CD4-positive, alpha-beta T cell treated with Interleukin-6 at 100 ng/mL for 8 hours (primary cell): ENCODE data around the gene DTX1.
A peak's percentile ranks its signal among the peaks of the same experiment; 100 is the strongest.

Source experiments
- DNase-seq: peaks from one replicate; pipeline ENCODE4 v3.0.0-alpha.2; 2020; ENCODE audit warnings: mixed read lengths, low spot score

Gene DTX1

DNA sequence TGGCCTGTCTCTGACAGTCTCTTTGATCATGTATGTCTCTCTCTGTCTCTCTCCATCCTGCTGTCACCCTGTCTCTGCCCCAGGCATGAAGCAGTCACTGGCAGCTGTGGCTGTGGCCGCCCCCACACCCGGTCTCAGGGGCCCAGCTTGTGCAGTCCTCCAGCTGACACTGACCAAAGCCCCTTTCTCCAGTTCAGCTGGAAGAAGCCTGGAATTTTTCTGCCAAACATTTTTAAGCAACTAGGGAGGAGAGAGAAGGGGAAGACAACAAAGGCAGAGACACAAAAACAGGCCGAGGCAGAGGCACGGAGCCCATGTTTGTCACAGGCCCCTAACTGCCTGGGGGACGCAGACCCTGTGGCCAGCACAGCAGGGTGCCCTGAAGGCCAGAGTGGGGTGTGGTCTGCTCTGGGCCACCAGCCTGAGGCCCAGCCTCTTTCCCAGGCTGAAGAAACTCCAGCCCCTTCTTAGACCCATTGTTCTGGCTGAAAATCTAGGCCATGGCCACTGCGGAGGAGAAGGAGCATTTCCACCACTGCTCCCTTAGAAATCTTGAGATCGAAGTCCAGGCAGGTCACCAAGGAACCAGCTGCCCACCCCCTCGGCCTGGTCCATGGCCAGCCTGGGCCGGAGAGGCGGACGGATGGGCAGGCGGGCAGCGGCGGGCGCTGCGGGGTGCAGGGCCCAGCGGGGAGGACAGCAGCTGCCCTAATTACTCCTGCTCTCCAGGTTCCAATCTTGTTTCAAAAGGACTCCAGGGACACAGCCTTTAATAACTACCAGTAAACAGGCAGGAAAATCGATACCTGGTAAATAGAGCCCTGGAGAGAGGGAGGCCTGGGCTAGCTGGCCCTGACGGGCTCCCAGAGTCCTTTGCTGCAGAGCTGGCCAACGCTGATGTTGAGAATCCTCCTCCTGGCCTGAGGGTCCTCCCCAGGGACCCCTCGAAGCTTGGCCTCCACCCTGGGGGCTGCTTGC lies 14.9 kb downstream of the DTX1 start:
- no peak for DNase-seq

DNA sequence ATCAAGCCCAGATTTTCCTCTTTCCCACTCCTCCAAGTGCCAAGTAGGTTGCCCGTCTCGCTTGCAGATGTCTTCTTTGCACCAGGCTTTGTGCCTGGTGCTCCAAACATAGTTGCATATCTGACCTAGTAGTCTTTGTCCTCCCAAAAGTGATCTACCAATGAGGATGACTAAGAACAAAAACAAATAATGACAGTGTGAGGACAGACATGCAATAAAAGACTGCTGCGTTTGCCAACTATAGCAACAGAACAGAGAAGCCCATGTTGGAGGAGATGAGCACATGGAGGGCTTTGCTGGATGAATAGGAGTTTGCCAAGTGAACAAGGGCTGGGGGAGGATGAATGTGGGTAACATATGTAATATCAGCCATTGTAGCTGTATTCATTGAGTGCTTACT lies 15.6 kb downstream of the DTX1 start:
- DNase-seq: no peak

DNA sequence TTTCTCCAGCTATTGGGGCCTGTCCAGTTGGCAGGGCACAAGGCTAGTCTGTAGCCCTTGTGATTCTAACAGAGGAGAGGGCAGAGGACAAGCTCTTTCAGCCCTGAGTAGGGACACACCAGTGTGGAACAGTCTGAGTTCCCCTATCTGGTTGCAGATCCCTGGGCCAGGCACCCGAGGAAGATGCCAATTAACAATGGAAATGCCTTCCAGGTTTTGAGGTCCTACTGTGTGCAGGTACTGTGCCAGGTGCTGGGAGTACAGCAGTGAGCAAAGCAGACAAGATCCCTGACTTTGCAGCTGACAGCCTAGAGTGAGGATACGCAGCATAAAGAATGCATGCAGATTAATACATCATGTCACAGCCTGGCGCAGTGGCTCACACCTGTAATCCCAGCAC lies 17.1 kb downstream of the DTX1 start:
- DNase-seq: no peak

DNA sequence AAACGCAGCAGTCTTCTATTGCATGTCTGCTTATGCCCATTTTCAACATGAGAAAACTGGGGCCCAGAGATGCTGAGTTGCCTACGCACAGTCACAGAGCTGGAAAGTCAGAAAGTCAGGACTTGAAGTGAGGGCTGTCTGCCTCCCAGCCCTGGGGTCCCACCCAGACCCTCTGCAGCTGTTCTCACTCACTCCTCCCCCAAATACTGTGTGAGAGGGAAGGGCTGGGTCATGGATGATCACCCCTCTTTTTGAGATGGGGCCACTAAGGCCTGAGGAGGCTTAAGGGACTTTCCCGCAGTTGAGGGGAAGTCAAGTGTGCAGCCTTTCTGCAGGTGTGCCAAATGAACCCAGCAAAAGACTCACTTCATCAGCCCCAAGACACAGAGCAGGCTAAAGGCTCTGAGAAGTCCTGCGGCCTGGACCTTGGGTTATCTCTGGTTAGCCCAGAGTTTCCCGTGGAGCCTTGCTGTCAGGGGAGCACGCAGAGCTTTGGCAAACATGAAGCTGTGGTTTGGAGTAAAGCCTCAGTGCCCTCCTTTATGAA lies 18.7 kb downstream of the DTX1 start:
- no peak for DNase-seq

DNA sequence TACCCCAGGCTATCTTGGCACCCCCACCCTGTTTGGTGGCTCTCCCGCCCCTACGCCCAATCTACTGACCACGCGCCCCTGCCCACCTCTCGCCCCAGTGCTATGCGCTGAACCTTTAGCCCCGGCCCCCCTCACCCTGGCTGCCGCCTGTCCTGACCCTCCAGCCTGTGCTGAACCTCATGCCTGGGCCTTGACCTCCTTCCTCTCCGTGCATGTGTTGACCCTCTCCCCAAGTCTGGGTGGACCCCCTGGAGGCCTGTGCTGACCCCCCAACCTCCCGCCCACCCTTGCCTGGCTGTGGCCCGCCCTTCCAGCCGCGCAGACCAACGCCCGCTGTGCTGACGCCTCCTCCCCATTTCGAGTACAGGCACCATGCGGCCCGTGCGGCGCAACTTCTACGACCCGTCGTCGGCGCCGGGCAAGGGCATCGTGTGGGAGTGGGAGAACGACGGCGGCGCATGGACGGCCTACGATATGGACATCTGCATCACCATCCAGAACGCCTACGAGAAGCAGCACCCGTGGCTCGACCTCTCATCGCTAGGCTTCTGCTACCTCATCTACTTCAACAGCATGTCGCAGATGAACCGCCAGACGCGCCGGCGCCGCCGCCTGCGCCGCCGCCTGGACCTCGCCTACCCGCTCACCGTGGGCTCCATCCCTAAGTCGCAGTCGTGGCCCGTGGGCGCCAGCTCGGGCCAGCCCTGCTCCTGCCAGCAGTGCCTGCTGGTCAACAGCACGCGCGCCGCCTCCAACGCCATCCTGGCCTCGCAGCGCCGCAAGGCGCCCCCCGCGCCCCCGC lies 20.7 kb downstream of the DTX1 start:
- DNase-seq: no peak

DNA sequence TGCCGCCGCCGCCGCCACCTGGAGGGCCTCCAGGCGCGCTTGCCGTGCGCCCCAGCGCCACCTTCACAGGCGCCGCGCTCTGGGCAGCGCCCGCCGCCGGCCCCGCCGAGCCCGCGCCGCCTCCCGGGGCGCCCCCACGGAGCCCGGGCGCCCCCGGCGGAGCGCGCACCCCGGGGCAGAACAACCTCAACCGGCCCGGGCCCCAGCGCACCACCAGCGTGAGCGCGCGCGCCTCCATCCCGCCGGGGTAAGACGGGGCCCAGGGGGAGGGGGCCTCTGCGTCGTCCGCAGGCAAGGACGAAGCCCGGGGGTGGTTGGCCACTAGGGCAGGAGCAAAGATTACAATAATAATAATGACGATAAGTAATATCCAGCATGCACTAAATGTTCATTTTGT lies 21.3 kb downstream of the DTX1 start:
- no peak for DNase-seq

DNA sequence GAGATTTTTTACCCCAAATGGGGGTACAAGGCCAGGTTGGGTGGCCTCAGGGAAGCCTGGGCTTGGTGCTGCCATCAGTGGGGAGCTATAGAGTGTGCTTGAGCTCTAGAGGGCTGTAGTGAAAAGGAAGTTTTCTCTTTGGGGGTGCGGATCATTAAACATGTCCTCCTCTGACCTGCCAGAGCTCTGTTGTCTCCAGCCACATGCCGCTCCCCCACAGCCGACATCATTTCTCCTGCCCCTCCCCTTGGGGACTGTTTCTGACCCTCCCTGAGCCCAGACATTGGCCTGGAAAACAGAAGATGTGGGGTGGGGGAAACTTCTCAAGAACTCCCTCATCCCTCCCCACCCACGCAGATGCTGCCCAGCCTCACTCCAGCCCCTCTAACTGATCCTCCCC lies 25.3 kb downstream of the DTX1 start:
- DNase-seq: no peak

DNA sequence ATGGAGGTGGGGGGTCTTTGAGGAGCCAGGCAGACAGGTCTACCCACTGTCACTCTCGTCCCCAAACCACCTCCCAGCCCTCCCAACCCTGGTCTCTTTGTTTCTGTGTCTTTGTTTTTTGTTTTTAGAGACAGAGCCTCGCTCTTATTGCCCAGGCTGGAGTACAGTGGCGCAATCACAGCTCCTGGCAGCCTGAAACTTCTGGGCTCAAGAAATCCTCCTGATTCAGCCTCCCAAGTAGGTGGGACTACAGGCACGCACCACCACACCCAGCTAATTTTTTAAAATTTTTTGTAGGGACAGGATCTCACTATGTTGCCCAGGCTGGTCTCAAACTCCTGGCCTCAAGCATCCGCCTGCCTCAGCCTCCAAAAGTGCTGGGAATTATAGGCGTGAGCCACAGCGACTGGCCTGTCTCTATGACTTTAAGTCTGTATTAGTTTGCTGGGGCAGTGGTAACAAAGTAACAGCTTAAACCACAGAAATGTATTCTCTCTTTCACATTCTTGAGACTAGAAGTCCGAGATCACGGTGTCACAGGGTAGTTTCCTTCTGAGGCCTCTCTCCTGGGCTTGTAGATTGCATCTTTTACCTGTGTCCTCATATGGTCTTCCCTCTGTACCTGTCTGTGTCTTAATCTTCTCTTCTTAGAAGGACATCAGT lies 26.1 kb downstream of the DTX1 start:
- DNase-seq: no peak

DNA sequence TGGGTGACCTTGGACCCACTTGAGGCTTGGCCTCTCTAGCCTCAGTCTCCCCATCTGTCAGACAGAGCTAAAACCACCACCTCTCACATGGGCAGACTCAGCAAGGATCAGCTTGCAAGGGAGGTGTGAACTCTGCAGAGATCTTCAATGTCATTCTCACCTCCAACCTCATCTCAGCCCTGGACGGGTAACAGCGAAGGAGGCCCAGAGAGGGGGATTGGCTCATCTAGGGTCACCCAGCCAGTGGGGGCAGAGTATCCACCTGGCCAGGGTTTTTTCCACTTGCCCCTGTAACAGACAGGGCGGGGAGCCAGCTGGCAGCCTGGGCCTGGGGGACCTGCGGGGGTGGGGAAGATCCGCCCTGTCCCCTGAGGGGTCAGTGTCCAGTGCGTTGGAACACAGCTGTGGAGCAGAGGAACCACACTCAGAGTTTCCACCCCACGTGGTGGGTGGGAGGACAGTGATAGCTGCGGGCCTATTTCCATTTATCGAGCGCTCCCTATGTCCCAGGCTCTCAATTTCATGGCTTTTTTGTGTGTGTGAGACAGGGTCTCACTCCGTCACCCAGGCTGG lies 27.4 kb downstream of the DTX1 start:
- DNase-seq: no peak

DNA sequence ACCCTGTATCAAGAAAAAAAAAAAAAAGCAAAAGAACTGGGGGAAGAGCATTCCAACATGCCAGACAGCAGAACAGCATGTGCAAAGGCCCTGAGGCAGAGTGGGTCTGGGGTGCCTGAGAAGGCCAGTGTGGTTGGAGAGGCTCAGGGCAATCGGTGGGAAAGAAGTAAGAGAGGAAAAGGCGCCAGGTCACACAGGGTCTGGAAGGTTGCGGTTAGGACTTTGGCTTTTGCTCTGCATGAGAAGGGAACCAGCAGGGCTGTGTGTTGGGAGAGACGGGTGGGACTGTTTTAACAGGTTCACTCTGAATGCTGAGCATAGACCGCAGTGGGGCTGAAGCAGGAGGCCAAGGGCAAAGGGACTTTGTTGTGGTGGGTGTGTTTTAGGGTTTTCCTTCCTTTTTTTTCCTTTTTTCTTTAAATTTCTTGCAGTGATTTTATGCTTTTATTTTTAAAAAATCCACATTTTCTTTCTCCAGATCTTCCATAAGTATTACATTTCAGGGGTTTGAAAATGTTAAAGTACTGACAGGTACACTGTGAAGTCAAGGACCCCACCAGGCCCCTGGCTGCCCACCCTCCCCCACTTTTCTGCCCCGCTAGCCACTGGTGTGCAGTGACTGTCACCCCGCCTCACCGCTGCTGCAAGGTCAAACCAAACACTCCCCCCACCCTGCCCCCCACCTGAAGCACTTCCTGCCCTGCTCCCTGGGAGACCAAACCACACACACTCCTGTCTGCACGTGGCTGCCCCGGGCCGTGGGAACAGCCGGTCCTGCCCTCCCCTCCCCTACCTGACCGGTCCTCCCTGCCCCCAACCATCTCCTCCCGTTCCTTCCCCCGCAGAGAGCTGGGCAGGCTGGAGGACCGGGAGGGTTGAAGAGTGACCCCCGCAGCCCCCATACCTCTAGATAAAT lies 30.0 kb downstream of the DTX1 start:
- DNase-seq: peak; percentile 46

DNA sequence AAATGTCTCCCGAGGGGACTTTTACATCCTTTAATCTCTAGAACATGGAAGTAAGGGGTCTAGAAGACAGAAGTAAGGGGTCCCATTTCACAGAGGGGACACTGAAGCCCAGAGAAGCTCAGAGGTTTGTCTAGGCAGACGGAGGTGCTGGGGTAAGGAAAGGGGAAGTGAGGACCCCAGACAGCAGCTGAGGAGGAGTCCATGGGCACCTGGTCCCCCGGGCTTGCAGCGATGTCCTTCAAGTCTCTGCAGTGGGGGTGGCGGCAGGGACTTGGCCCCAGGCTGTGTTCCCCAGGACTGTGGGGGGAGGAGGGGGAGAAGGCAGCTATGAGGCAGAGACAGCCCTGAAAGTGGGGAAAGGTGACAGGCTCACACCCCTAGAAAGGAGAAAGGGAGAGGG lies 30.7 kb downstream of the DTX1 start:
- DNase-seq: no peak

DNA sequence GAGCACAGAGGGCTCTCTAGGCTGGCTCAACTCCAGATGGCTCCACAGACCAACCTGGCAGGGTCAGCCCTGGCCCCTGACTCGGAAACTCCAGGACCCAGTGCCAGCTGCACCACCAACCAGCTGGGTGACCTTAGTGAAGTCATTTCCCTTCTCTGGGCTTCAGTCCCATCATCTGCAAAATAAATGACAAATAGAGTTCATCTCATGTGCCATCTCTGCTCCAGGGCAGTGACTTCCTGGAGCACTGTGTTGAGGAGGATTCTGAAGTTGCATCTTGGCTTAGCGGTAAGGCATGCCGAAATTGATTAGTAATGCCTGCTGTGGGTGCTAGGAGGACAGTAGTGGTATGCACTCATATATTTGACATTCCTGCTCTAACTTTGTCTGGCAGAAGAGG lies 31.5 kb downstream of the DTX1 start:
- no peak for DNase-seq

DNA sequence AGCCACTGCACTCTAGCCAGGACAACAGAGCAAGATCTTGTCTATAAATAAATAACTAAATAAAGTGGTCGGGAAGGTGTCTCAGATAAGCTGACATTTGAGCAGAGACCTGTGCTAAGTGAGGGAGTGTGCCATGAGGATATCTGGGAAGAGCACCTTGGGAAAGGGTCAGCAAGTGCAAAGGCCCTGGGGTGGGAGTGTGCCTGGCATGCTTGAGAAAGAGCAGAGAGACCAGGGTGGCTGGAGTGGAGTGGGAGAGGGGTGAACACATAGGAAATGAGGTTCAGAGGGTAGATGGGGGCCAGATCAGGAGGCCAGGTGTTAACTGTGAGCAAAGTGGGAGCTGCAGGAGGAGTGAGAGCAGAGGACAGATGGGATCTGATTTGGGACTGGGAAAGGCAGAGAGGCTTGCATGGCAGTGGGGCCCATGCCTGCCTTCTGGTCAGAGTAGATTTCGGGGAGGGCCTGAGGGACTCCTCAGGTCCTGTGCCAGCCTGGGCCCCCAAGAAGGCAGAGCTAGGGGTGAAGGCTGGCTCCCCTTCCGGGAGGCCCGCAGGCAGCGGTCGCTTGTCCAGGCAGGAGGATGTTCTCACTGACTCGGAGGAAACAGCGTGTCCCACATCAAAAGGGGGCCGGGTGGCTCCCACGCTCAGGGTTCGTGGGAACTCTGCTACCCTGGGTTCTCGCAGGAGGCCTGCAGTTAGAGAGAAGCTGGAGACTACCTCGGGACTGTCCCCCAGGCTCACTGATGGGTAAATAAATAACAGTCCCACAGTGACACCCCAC lies 32.6 kb downstream of the DTX1 start:
- DNase-seq: peak; percentile 50

DNA sequence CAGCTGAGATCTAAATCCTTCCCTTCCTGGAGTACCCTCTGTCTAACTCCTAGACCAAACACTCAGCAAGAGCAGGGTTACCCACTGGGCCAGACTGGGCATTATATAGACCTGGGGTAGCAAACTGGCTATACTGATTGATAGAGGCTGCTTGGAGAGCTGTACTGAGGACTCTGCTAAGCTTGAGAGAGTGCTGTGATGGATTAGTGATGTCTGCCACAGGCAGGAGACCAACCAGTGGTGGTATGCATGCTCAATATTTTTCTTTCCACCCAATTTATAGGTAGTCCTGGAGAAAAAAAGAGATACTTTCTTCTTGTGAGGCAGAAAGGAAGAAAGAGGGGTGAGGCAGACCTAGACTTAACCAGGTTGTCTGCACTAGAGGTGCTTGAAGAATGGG lies 33.3 kb downstream of the DTX1 start:
- DNase-seq: no peak

DNA sequence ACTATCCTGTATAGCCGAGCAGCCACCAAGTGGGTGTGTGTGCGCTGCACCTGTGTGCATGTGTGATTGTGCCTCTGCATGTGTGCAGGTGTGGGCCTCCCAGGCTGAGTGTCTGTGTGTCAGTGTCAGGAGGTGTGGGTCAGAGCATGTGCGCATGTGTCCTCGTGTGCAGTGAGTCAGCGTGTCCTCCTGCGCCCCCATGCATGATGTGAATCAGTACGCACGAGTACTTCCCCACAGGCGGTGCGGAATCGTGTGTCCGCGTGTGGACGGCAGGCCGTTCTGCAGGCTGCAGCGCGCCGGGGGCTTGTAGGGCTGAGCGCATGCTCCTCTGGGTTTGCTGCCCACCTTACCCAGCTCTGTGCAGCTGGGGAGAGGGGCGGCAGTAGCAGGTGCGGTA lies 34.2 kb downstream of the DTX1 start:
- no peak for DNase-seq

DNA sequence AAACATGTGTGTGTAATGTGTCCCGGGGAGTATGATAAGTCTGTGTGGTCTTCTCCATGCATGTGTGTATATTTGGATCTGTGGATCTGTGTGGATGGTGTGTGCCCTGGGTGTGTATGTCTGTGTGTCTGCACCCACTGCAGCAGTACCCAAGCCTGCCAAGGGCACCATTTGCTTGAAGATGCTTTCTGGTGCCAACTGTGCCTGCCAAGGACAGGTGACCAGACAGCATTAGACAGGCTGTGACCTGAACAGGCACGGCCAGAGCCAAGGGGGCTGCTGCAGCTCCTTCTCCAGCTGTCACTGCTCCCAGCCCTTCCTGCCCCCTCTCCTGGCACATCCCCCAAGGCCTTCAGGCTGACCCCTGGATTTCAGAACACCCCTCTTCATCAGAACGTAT lies 35.0 kb downstream of the DTX1 start:
- DNase-seq: no peak

DNA sequence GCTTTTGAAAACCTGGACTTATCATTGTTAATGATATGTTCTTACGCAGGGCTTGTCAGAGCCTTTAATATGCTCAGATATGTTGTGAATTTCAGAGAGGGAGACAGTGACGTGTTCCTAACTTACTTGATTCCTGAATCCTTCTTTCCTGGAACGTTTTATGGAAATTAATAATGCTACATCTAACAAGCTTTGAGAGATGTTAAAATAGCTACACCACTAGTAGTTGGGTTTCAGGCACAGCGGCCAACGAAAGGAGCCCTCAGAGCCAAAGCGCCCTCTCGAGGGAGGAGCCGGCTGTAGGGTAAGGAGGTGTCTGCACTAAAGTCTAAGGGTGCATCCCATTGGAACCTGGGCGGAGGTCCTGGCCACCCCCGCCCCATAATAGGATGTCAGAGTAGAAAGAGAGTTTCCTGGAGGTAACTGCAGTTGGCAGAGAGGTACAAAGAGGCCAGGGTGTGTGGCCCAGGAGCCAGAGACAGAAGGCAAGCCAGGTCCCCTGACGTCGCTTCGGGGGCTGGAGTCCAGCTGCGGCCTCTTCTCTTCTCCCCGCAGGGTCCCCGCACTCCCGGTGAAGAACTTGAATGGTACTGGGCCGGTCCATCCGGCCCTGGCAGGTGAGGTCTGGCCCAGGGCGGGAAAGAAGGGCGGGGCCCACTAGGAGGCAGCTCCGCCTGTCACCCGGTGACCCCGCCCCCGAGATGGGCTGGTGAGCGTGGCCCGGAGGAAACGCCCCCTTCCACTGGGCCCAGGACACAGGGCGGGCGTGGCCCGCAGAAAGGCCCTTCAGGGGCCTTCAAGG lies 36.3 kb downstream of the DTX1 start:
- DNase-seq: no peak

DNA sequence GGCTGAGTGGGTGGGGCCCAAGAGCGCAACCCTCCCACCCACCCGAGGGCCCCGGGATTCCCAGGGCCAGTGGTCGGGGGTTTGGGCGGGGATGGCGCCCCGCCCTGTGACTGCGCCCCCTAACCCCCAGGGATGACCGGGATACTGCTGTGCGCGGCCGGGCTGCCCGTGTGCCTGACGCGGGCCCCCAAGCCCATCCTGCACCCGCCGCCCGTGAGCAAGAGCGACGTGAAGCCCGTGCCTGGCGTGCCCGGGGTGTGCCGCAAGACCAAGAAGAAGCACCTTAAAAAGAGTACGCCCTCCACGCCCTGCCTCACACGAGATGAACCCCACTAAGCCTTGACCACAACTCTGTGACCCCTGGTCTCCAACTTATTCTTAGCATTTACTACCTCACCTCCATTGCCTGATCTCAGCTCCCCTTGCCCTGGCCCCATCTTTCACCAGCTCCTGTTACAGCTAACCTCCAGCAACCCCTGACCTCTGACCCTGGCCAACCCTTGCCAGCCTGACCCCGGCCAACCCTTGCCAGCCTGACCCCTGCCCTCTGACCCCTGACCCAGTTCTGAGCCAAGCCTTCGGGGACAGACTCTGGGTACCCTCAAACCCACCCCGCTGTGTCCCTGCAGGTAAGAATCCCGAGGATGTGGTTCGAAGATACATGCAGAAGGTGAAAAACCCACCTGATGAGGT lies 37.0 kb downstream of the DTX1 start:
- no peak for DNase-seq

DNA sequence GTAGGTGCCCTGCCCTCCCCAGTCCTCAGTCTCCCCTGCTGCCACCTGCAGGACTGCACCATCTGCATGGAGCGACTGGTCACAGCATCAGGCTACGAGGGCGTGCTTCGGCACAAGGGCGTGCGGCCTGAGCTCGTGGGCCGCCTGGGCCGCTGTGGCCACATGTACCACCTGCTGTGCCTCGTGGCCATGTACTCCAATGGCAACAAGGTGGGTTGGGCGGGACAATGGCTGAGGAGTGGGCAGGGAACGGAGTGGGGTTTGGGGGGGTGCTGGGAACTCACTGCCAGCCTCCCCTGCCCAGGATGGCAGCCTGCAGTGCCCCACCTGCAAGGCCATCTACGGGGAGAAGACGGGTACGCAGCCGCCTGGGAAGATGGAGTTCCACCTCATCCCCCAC lies 38.2 kb downstream of the DTX1 start:
- DNase-seq: no peak
